ENCODE results near the gene FAAP20. TPM values are rescaled to one million over a fixed set of nuclear protein-coding genes. Genes with fewer than 3 reads are reported as not detected.

Gene FAAP20
- total and polyA plus RNA-seq, 9 of the 15 experiments (the other 6 are each of a cell fraction or from before 2014, with no cell fraction given) = 0.58 to 143 (median 9.9) TPM

- no peak for TF ChIP-seq ELK1 (CRISPR knock-in tag; IDR thresholded peaks at IDR 0.05)
- TF ChIP-seq SNIP1 (IDR thresholded peaks at IDR 0.05; ENCODE audit: low read depth) = no peak
- TF ChIP-seq RAD21 (CRISPR knock-in tag; conservative IDR thresholded peaks at IDR 0.05 in 1 of 2, IDR thresholded peaks at IDR 0.05 in 1 of 2) = peak; percentile 97 to 99
- peak; percentile 97 for TF ChIP-seq EGR1 (conservative IDR thresholded peaks at IDR 0.05)
- TF ChIP-seq CBX1 (IDR thresholded peaks at IDR 0.05; ENCODE audit: low read depth) = peak; percentile 45; the same call in 1 of the 2 replicates
- TF ChIP-seq ATF1 (CRISPR knock-in tag; IDR thresholded peaks at IDR 0.05) = no peak
- peak; percentile 49 for TF ChIP-seq ATF1 (tag; IDR thresholded peaks at IDR 0.05)
- TF ChIP-seq CC2D1A (IDR thresholded peaks at IDR 0.05) = peak; percentile 88
- peak; percentile 68 for TF ChIP-seq PHF20 (IDR thresholded peaks at IDR 0.05; ENCODE audit: partially characterized antibody)
- no peak for TF ChIP-seq ZNF124 (CRISPR knock-in tag; IDR thresholded peaks at IDR 0.05)
- peak; percentile 77 for TF ChIP-seq ZFX (CRISPR knock-in tag; IDR thresholded peaks at IDR 0.05)
- TF ChIP-seq FOXA3 (CRISPR knock-in tag; conservative IDR thresholded peaks at IDR 0.05 in 1 of 2, IDR thresholded peaks at IDR 0.05 in 1 of 2) = peak in 1 of 2 experiments; percentile 59; a peak in 1 of 4 replicates
- peak; percentile 94 for TF ChIP-seq BRD9 (IDR thresholded peaks at IDR 0.05; ENCODE audit: low read depth, partially characterized antibody)
- no peak for TF ChIP-seq U2AF2 (optimal IDR thresholded peaks at IDR 0.05; ENCODE audit: low read depth, low read length)
- TF ChIP-seq SRSF9 (IDR thresholded peaks at IDR 0.05; ENCODE audit: borderline replicate concordance, low read depth, low read length) = no peak
- peak; percentile 23; the same call in 1 of the 2 replicates for TF ChIP-seq SMARCA4 (IDR thresholded peaks at IDR 0.05)
- peak; percentile 3; the same call in 1 of the 2 replicates for TF ChIP-seq TAL1 (IDR thresholded peaks at IDR 0.05)
- peak in 1 of 2 experiments; percentile 92 for TF ChIP-seq AFF1 (IDR thresholded peaks at IDR 0.05; ENCODE audit: low read depth in 1 of 2, partially characterized antibody in 2 of 2)
- TF ChIP-seq GATAD2A (IDR thresholded peaks at IDR 0.05) = peak; percentile 90
- peak; percentile 65 for TF ChIP-seq CXXC5 (CRISPR knock-in tag; IDR thresholded peaks at IDR 0.05)
- no peak for TF ChIP-seq ZNF280A (IDR thresholded peaks at IDR 0.05; ENCODE audit: low read depth, partially characterized antibody)
- TF ChIP-seq ZKSCAN8 (CRISPR knock-in tag; IDR thresholded peaks at IDR 0.05) = no peak
Measured at GRCh38 chr1:2194898-2195673, 514 bp upstream of the FAAP20 start (continued).
